Measurements from ENCODE around the gene ARHGEF4.
"Not testable (repeated sequence)": the region's sequence is repeated elsewhere in the genome, so short reads cannot be mapped to it uniquely, and the experiment has no call there.

Gene ARHGEF4

DNA sequence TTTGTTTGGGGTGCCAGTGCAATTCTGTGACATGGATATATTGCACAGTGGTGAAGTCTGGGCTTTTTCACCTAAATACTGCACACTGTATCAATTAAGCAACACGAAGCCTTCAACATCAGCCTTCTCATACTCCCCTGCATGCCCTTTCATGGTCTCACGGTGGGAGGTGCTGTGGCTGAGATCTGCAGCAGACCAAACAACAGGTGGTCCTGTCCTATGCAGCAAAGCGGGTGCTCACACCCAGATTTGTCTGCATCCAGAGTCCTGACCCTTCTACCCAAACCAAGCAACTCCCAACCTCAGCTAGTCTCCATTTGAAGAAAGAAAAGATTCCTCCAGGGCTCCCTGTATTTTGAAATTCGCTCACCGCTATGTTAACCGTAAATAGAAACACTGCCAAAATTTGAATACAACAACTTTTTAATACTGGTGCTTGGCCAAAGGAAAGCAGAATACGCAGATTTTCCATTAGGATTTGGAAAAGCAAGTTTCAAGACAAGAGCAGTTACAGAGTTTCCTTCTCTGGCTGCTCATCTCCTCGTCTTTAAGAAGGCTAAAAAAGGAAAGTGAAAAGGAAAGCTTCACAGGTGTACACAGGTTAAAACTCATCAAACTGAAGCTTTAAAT is 221.6 kb downstream of the ARHGEF4 start:
- DNase-seq, result no peak

DNA sequence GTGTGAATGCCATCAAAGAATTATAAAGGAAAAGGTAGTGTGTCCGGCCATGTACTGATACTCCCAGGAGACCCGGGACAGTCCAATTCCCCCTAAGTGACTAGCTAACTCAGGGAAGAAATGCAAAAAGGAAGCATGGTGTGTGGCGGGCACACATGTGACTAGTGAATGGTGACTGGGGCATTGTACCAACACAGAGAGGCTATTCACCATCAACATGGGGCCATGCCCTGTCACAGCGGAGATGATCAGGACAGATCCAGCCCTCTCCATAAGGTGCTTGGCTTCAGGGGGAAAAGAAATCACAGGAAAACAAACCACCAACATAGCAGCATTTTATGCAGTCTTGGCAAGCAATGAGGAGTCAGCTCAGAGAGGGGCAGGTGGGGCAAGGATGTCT is 222.2 kb downstream of the ARHGEF4 start:
- no peak for DNase-seq

DNA sequence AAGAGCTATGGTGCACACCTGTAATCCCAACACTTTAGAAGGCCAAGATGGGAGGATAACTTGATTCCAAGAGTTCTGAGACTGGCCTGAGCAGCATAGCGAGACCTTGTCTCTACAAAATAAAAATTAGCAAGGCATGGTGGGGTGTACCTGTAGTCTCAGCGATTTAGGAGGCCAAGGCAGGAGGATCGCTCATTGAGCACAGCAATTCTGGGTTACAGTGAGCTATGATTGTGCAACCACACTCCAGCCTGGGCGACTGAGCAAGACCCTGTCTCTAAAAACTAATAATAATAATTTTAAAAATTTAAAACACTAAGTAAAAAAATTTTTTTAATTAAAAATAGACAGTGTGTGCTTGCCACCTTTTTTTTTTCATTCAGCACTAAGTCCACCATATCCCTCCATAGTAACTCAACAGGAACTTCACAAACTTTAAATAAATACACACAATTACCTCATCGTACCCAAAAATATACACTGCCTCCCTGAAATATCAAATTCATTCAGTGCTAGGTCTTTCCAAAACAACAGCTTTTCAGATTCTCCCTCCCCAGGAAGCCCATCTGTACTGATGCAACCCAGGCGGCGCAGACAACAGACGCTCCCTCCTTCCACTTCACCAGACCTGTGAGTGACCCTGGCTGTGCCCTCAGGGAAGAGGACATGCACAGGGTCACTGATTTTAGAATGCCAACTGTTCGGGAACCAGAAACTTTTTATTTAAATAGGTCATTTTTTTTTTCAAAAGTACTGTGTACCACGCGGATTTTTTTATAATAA is 227.0 kb downstream of the ARHGEF4 start:
- no peak for DNase-seq

DNA sequence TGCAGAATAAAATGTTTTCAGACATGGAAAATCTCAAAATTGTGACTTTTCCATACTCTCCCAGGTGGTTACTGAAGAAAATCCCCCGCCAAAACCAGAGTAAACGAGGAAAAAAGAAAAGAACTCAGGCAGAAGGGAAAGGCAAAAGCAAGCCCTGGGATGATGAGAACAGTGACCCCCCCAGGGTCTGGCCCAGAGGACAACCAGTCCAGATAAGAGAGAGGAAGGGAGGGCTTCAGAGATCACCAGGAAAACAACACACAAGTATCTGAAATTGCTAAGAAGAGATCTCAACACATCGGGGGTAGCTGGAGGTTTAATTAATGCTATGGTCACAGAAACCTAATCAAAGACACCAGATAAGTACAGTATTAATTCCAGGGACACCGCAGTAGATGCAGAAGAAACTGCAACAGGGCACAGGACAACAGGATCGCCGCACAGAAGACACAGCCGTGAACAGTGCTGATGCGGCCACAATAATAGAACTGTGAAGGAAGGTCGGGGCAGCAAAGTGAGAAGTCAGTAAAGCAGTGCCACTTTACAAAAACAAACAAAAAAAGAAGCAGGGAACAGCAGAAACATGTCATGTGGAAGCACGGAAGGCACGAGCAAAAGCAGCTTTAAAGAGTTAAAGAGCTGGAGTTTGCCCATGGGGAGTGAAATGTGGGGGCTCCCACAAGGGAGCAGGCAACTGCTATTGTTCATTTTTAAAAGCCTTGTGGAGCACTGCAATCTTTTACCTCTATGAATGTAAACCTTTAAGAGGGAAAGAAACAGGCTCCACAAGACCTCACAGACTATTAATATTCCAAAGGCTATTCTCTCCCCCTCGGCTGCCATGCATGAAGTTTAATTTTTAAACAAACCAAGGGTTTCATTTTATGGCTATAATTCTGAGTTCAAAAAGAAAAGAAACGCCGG is 228.1 kb downstream of the ARHGEF4 start:
- no peak for DNase-seq

DNA sequence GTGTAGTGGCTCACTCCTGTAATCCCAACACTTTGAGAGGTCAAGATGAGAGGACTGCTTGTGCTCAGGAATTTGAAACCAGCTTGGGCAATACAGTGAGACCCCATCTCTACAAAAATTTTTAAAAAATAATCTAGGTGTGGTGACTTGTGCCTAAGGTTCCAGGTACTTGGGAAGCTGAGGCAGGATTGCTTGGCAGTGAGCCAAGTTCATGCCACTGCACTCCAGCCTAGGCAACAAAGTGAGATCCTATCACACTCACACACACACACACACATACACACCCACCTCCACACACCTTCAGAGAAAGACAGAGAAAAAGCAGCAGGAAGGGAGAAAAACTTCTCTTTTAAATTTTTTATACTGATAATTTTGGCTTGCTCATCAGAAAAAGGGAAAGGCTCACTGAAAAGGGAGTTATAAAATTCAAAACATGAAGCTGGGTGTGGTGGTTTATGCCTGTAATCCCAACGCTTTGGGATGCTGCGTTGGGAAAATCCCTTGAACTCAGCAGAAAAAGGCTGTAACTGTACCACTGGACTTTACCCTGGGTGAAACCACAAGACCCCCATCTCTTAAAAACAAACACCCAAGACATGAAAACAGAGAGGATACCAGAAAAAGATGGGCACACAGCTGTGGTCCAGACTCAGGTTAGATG is 230.9 kb downstream of the ARHGEF4 start:
- no peak for DNase-seq

DNA sequence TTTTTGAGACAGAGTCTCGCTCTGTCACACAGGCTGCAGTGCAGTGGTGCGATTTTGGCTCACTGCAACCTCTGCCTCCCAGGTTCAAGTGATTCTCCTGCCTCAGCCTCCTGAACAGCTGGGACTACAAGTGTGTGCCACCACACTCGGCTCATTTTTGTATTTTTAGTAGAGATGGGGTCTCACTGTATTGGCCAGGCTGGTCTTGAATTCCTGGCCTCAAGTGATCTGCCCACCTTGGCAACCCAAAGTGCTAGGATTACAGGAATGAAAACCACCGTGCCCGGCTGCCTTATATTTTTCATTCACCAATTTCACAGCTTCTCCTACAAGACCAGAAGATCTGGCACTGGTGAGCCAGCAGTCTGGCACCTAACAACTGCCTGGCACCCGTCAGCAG is 231.5 kb downstream of the ARHGEF4 start:
- DNase-seq, result not testable (repeated sequence)

DNA sequence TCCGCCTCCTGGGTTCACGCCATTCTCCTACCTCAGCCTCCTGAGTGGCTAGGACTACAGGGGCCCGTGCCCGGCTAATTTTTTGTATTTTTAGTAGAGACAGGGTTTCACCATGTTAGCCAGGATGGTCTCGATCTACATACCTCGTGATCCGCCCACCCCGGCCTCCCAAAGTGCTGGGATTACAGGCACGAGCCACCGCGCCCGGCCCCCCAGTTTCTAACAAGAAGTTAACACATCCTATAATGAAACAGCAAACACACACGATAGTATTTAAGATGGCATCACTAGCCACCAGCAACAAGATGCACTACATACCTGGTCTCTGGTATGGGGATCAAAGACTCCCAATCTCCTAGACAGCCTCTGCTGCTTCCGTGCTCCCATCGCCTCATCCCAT is 238.9 kb downstream of the ARHGEF4 start:
- DNase-seq, result not testable (repeated sequence)

DNA sequence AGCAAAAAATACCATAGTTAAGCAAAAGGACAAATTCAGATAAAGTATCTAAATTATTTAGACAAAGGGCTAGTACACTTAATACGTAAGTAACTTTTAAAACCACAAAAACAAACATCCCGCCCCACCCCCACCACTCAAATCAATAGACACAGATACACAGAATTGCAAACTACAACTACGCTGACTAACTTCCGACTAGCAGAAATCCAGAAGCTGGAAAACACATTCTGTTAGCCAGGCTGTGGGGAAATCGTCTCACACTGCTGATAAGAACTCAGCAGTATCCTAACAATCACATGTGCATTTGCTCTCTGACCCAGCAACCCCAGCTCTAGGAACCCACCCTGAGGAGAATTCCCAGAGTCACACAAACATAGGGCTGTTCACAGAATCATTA is 240.0 kb downstream of the ARHGEF4 start:
- no peak for DNase-seq

DNA sequence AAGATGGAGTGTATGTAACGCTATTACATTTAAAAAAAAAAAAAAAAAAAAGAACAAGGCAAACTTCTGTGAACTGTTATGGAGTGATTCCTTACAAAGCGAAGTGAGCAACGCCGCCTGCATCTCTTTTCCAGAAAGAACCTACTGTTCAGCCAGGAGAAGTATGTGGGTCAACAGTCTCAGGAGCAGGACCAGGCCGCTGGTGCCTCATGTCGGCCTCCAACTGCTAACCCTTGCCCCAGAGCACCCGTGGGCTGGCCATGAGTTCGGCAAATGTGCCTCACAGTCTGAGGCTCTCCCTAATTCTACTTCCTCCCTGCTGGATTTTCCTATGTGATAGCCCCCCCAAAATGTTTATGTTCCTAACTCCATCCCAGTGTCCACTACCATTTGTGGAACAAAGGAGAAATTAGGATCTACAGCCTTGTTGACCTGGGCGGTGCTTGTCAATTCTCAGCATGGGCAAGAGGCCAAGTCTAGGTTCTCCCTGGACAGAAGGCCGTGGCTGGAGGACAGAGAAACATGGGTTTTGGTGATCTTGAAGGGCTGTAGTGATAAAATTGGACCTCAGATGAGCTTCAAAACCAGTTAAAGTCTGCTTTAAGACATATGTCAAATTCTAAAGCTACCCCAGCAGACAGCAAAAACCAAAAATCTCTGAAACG is 240.6 kb downstream of the ARHGEF4 start:
- DNase-seq, result no peak

DNA sequence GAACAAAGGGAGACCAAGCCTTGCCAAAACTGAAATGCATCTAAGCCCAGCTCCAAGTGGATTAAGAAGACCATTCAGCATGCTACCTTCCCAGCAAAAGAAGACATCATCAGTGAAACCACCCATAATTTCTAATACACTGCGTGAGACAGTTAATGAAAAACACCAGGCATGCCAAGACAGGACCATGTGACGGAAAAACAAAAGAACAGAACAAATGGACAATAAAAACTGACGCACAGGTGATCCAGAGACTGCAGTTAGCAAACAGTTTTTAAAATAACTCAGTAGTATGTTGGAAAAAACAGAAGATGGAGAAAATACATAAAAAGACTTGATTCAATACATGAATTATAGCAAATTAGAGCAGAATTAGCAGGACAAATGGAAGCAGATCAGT is 241.3 kb downstream of the ARHGEF4 start:
- DNase-seq, result no peak

DNA sequence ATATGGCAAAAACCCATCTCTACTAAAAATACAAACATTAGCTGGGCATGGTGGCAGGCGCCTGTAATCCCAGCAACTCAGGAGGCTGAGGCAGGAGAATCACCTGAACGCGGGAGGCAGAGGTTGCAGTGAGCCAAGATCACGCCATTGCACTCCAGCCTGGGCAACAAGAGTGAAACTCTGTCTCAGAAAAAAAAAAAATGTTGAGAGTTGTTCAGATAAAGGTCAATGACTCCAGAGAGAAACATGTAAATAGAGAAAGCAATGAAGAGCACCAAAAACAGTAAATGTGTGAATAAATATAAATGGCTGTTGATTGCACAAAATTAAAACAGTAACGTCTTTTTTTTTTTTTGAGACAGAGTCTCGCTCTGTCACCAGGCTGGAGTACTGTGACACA is 243.2 kb downstream of the ARHGEF4 start:
- not testable (repeated sequence) for DNase-seq

DNA sequence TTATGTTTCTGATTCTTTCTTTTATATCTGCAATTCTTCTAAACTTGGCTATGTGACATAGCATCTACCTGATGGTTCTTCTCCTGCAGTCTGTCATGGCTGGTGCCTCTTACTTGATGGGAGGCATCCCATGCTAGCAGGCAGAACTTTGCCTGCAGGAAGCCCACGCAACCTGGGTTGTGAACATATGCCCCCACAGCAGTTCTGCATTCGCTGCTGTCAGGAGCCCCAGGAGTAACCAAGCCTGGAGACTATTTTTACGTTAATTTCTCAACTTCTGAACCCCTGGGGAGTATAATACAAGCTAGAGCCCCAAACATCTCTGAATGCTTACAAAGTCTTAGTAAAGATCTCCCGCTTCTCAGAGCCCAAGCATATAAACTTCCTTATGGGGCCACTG is 244.5 kb downstream of the ARHGEF4 start:
- DNase-seq, result no peak

DNA sequence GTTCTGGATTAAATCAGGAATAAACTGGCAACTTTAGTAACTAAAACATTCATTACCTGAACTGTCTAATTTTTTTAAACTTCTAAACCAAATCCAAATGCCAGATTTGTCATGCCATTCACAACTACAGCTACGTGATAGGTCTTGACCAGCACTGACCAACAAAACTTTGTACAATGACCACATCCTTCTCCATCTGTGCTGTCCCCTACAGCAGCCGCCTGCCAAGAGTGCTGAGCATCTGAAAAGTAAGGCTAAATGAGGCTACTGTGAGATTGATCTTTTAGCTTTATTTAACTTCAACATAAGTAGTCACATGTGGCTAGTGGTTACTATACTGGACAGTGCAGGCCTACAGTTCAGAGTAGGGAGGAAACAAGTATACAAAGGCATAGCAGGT is 248.9 kb downstream of the ARHGEF4 start:
- DNase-seq, result no peak

DNA sequence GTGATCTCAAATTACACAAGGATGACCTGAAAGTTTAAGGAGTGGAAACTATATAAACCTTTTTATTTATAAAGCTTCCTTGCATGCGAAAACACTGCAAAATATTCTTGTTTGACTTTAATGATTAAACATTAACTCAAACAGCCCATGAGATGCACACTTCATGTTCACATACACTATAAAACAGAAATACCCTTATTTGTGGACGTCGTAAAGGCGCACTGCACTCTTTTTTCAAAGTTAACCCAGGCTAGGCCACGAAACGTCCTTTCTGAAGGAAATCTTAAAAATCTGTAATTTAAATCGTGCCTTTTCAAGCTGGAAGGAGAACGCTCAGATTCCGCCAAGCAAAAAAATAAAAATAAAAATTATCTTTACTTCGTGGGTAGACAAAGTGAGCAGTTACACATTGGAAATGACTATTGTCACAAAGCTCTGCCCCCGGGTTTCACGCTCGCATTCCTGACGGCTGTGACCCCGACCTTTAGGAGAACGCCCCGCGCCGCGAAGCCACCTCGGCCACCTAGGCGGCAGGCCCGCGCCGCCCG is 255.8 kb downstream of the ARHGEF4 start:
- DNase-seq, result no peak

DNA sequence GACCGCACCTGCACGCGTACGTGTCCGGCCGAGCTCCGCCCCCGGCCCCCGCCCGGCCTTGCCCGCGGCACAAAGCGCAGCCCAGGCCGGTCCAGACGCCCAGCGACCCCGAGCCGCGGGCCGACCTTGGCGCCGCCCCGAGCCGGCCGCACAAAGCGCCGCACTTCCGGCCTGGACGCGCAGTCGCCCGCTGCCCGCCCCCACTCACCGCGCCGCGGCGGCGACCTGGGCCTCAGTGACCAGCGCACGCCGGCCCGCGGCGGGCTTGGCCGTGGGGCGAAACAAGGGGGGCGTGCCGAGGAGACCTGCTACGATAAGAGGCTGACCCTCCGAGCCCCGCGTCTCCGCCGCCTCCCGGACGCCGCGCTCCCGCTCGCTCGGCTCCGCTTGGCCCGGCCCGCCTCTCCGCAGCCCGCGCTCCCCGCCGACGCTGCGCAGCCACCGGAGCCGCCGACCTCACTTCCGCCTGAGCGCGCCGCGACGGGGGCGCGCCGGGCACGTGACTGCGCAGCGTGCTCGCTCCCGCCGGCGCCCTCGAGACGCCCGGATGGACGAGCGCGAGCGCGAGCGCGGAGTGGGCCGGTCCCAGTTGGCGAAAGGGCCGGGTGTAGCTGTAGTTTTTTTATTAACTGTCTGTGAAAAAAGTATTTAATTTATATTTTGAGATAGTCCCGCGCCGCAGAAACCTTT is 256.4 kb downstream of the ARHGEF4 start, which contains the start of gene FAM168B:
FAM168B (minus strand) TSS at position 455 of the 690 bp plus-strand sequence. CDS start 10,814 bp downstream, outside the sequence.
- peak; percentile 87 for DNase-seq

DNA sequence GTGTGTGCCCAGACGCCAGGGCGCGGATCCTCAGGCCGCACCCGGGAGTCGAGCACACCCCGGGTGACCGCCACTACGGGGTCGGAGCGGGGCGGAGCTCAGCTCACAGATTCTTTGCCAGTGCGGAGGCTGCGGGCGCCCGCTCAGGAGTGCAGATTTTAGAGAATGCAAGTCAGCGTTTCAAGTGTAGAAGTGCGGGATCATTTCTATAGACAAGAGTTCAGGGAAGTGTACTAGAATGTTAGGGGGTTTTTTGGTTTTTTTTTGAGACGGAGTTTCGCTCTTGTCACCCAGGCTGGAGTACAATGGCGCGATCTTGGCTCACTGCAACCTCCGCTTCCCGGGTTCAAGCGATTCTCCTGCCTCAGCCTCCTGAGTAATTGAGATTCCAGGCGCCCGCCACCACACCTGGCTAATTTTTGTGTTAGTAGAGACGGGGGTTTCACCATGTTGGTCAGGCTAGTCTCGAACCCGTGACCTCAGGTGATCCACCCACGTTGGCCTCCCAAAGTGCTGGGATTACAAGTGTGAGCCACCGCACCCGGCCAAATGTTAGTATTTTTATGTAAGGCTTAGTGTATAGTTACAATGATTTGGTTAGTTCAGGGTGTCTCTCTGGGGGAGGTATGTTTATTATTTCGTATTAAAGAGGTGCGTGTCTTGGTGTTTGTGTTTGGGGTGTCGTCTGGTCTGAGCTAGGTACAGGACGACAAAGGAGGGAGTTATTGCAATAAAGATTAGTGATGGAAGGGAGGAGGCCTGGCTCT is 257.2 kb downstream of the ARHGEF4 start:
- peak; percentile 87 for DNase-seq

DNA sequence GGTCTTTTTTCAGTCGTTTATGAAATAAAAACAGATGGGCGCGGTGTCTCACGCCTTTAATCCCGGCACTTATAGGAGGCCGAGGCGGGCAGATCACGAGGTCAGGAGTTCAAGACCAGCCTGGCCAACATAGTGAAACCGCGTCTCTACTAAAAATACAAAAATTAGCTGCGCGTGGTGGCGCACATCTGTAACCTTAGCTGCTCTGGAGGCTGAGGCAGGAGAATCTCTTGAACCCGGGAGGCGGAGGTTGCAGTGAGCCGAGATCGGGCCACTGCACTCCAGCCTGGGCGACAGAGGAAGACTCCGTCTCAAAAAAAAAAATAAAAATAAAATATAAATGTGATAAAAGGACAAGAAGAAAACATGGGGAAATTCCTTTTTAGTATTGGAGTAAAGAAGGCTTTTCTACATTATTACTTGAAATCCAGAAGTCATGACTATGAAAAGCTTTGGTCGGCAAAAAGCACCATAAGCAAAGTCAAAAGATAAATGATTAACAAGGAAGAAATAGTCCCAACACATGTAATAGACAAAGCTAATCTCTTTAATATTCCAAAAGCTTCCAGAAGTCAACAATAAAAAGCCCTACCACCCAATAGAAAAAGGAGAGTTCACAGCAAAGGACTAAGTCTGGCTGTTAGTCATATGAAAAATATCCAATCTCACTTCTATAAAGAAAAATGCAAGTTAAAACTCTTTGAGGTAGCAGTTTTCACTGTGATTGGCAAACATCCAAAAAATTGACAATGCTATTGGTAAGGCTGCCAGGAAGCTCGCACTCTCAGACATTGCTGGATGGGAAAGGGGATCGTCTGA is 258.0 kb downstream of the ARHGEF4 start:
- DNase-seq, result peak; percentile 9

Data from NCI-H510A treated with DMSO at 0.1 percent for 48 hours (cell line).